ENCODE data around the gene NTM. TPM values are rescaled to one million over a fixed set of nuclear protein-coding genes. Genes with fewer than 3 reads are reported as not detected.
"Not testable (repeated sequence)": the region's sequence is repeated elsewhere in the genome, so short reads cannot be mapped to it uniquely, and the experiment has no call there.

Gene NTM
- total RNA-seq, 4 donors from 2014 or later, result 0.21 to 3.2 (median 0.84) TPM

GRCh38 chr11:131909426-131910177 lies 539.2 kb downstream of the NTM start:
- intact Hi-C loops (cut with DNase I), result no loop called here
- Histone ChIP-seq H3K4me3 (peak overlapping the region in 1 of 4 donors; percentile 42), H3K27ac (peak overlapping the region in 1 of 4 donors; percentile 65), H3K4me1 (peaks cover 0 to 13% (median 0%) of the 10 kb centered on the region in 3 donors), H3K36me3 (no peaks in the 10 kb centered on the region), H3K9me3 (no peaks in the 10 kb centered on the region), H3K27me3 (peaks cover 0 to 45% (median 0%) of the 10 kb centered on the region in 4 donors)
- DNase-seq, result no peak
- WGBS, 2 donors, result 58 to 61% methylated on average over 10 of the region's 10 CpGs
- TF ChIP-seq POLR2A (IDR thresholded peaks at IDR 0.05) (no peak), CTCF (IDR thresholded peaks at IDR 0.05) (no peak)

GRCh38 chr11:131910178-131910522 lies 539.7 kb downstream of the NTM start:
- 22 to 71% methylated on average over 1 to 3 of the region's 21 CpGs for WGBS, 2 donors
- DNase-seq, result no peak
- H3K27me3 ChIP-seq, result peaks cover 0 to 45% (median 0%) of the 10 kb centered on the region in 4 donors
- peaks cover 0 to 13% (median 0%) of the 10 kb centered on the region in 3 donors for H3K4me1 ChIP-seq
- intact Hi-C loops (cut with DNase I), result no loop called here
- H3K36me3 ChIP-seq, result no peaks in the 10 kb centered on the region
- peak overlapping the region; percentile 4 to 63 (median 44) for H3K4me3 ChIP-seq
- H3K27ac ChIP-seq, result peak overlapping the region in 2 of 4 donors; percentile 65 to 69
- no peak for TF ChIP-seq POLR2A (IDR thresholded peaks at IDR 0.05)
- no peaks in the 10 kb centered on the region for H3K9me3 ChIP-seq

GRCh38 chr11:131910523-131911387 lies 540.3 kb downstream of the NTM start:
- Histone ChIP-seq H3K4me1 (peaks cover 0 to 13% (median 0%) of the 10 kb centered on the region in 3 donors), H3K27me3 (peaks cover 0 to 45% (median 0%) of the 10 kb centered on the region in 4 donors), H3K36me3 (no peaks in the 10 kb centered on the region), H3K4me3 (peak overlapping the region; percentile 9 to 63 (median 44)), H3K9me3 (no peaks in the 10 kb centered on the region), H3K27ac (peak overlapping the region in 3 of 4 donors; percentile 23 to 69 (median 65))
- DNase-seq, result no peak
- WGBS, 2 donors, result no CpG with 5 or more reads among the region's 105 CpGs
- intact Hi-C loops (cut with DNase I), result no loop called here
- no peak for TF ChIP-seq CTCF (IDR thresholded peaks at IDR 0.05)
- TF ChIP-seq POLR2A (IDR thresholded peaks at IDR 0.05), result peak in 1 of 4 donors; percentile 9

- H3K27ac ChIP-seq, result peak overlapping the region in 3 of 4 donors; percentile 23 to 69 (median 65)
These were observed 541.1 kb downstream of the NTM start for GRCh38 chr11:131911388-131912032.

More at GRCh38 chr11:131911388-131912032, 541.1 kb downstream of the NTM start:
- H3K36me3 ChIP-seq; intact Hi-C loops (cut with DNase I); H3K9me3 ChIP-seq; DNase-seq: not testable (repeated sequence)
- H3K27me3 ChIP-seq, result peaks cover 0 to 45% (median 0%) of the 10 kb centered on the region in 4 donors
- H3K4me3 ChIP-seq, result peak overlapping the region; percentile 9 to 63 (median 44)
- peak in 2 of 6 experiments; percentile 9 to 27 for TF ChIP-seq CTCF (IDR thresholded peaks at IDR 0.05)
- peaks cover 0 to 13% (median 0%) of the 10 kb centered on the region in 3 donors for H3K4me1 ChIP-seq
- 32 to 33% methylated on average over 3 to 9 of the region's 36 CpGs for WGBS, 2 donors

All from esophagus squamous epithelium (tissue), 5 donors.